ENCODE measurements around the gene TMCC1.
"Not testable (repeated sequence)": the region's sequence is repeated elsewhere in the genome, so short reads cannot be mapped to it uniquely, and the experiment has no call there.

TMCC1 gene

GRCh38 chr3:129836381-129837064, 57.0 kb downstream of the TMCC1 start:
- no peaks in the 10 kb centered on the region for H3K27me3 ChIP-seq (ENCODE audit: insufficient read depth, poor library complexity, severe bottlenecking)
- no peak for DNase-seq (ENCODE audit: low read depth in 1 of 2, low spot score in 1 of 2)
- no peak overlapping the region for H3K4me3 ChIP-seq (replicated peaks; ENCODE audit: insufficient read depth, low read length)
- TF ChIP-seq GABPA (IDR thresholded peaks at IDR 0.05; ENCODE audit: low read depth) = no peak
- TF ChIP-seq SPI1 (IDR thresholded peaks at IDR 0.05; ENCODE audit: borderline replicate concordance, low read depth) = peak; percentile 27; the same call in 1 of the 2 replicates
- TF ChIP-seq, protein P1, sequence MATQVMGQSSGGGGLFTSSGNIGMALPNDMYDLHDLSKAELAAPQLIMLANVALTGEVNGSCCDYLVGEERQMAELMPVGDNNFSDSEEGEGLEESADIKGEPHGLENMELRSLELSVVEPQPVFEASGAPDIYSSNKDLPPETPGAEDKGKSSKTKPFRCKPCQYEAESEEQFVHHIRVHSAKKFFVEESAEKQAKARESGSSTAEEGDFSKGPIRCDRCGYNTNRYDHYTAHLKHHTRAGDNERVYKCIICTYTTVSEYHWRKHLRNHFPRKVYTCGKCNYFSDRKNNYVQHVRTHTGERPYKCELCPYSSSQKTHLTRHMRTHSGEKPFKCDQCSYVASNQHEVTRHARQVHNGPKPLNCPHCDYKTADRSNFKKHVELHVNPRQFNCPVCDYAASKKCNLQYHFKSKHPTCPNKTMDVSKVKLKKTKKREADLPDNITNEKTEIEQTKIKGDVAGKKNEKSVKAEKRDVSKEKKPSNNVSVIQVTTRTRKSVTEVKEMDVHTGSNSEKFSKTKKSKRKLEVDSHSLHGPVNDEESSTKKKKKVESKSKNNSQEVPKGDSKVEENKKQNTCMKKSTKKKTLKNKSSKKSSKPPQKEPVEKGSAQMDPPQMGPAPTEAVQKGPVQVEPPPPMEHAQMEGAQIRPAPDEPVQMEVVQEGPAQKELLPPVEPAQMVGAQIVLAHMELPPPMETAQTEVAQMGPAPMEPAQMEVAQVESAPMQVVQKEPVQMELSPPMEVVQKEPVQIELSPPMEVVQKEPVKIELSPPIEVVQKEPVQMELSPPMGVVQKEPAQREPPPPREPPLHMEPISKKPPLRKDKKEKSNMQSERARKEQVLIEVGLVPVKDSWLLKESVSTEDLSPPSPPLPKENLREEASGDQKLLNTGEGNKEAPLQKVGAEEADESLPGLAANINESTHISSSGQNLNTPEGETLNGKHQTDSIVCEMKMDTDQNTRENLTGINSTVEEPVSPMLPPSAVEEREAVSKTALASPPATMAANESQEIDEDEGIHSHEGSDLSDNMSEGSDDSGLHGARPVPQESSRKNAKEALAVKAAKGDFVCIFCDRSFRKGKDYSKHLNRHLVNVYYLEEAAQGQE (IDR thresholded peaks at IDR 0.05; ENCODE audit: insufficient replicate concordance, low read depth) = no peak
- H3K27ac ChIP-seq (replicated peaks) = no peak overlapping the region

DNA sequence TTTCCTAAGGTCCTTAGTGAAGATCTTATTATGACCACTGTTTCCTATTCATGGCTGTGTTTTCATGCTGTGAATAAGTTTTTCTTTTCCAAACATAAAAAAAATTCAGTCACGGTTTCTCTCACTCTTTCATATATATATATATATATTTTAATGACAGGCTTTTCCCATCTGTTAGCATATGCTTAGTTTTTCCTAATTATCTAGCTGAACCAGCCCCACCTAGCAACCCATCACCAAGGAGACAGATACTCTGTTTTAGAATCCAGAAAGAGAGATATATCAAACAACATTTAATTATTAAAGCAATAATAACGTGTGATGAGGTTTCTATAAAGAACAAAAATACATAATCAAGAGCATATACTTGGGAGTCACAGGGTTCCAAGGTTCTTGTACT, 58.3 kb downstream of the TMCC1 start:
- no peaks in the 10 kb centered on the region for H3K27me3 ChIP-seq (ENCODE audit: insufficient read depth, poor library complexity, severe bottlenecking)
- H3K27ac ChIP-seq (replicated peaks) = no peak overlapping the region
- H3K4me3 ChIP-seq (replicated peaks; ENCODE audit: insufficient read depth, low read length) = no peak overlapping the region
- DNase-seq (ENCODE audit: low read depth in 1 of 2, low spot score in 1 of 2) = no peak
- TF ChIP-seq POLR2AphosphoS5 (IDR thresholded peaks at IDR 0.05; ENCODE audit: low read depth) = no peak
- TF ChIP-seq, protein P2, sequence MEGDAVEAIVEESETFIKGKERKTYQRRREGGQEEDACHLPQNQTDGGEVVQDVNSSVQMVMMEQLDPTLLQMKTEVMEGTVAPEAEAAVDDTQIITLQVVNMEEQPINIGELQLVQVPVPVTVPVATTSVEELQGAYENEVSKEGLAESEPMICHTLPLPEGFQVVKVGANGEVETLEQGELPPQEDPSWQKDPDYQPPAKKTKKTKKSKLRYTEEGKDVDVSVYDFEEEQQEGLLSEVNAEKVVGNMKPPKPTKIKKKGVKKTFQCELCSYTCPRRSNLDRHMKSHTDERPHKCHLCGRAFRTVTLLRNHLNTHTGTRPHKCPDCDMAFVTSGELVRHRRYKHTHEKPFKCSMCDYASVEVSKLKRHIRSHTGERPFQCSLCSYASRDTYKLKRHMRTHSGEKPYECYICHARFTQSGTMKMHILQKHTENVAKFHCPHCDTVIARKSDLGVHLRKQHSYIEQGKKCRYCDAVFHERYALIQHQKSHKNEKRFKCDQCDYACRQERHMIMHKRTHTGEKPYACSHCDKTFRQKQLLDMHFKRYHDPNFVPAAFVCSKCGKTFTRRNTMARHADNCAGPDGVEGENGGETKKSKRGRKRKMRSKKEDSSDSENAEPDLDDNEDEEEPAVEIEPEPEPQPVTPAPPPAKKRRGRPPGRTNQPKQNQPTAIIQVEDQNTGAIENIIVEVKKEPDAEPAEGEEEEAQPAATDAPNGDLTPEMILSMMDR (IDR thresholded peaks at IDR 0.05; ENCODE audit: insufficient read depth, low read length) = no peak
- TF ChIP-seq, protein P1 (IDR thresholded peaks at IDR 0.05; ENCODE audit: insufficient replicate concordance, low read depth) = no peak

DNA sequence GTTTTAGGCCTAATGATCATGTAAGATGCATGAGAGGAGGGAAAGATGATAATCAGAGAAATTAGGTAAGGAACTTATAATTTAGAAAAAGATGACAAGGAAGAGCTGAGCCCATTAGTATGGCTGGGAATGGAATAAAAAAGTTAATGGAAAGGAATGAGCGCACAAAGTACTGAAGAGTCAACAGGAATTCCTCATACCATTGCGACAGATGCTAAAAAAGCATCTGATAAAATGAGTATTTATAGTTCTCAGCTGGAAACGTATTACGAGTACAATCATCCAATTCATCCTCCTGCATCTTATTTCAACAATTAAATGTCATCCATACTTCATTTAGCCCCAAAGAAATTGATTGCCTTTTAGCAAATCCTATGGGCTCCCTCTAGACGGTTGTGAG, 58.9 kb downstream of the TMCC1 start:
- no peaks in the 10 kb centered on the region for H3K27me3 ChIP-seq (ENCODE audit: insufficient read depth, poor library complexity, severe bottlenecking)
- no peak for DNase-seq (ENCODE audit: low read depth in 1 of 2, low spot score in 1 of 2)
- TF ChIP-seq, protein P1 (IDR thresholded peaks at IDR 0.05; ENCODE audit: insufficient replicate concordance, low read depth) = no peak
- TF ChIP-seq GABPA (IDR thresholded peaks at IDR 0.05; ENCODE audit: low read depth) = no peak
- TF ChIP-seq, protein P2 (IDR thresholded peaks at IDR 0.05; ENCODE audit: insufficient read depth, low read length) = no peak
- no peak overlapping the region for H3K27ac ChIP-seq (replicated peaks)
- no peak overlapping the region for H3K4me3 ChIP-seq (replicated peaks; ENCODE audit: insufficient read depth, low read length)

DNA sequence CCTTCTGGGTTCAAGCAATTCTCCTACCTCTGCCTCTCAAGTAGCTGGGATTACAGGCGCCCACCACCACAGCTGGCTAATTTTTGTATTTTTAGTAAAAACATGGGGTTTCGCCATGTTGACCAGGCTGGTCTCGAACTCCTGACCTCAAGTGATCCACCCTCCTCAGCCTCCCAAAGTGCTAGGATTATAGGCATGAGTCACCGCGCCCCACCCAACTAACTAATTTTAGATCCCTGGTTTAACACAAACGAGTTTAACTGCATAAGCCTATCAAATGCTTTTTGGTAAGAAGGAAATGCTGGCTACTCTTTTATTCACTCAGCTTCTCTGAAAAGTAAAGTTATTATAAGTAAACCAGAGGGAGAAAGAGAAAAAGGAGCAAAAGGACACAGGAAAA, 61.6 kb downstream of the TMCC1 start:
- not testable (repeated sequence) for H3K27ac ChIP-seq (replicated peaks); H3K27me3 ChIP-seq (ENCODE audit: insufficient read depth, poor library complexity, severe bottlenecking); H3K4me3 ChIP-seq (replicated peaks; ENCODE audit: insufficient read depth, low read length); DNase-seq (ENCODE audit: low read depth in 1 of 2, low spot score in 1 of 2)
